ENCODE data around the gene NMNAT3.
"Not testable (repeated sequence)": the region's sequence is repeated elsewhere in the genome, so short reads cannot be mapped to it uniquely, and the experiment has no call there.

The NMNAT3 gene

DNA sequence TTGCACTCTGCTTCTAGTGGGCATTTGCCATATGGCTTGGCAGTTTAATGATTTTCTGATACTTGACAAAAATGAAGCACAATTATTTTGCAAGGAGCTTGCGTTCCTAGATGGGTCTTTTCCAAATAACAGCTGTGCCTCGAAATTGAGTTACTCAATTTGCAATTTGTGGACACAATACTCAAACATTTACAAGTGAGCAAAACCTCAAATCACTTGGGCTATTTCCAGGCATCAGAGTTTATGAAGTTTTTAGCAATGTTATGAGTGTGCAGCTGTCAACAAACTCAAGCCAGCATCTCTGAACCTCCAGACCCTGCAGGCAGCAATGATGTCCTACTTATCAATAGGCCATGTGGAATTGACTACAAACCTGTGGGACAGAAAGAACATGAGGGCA lies 41.3 kb downstream of the NMNAT3 start:
- no peak for DNase-seq (ENCODE audit: low spot score)

DNA sequence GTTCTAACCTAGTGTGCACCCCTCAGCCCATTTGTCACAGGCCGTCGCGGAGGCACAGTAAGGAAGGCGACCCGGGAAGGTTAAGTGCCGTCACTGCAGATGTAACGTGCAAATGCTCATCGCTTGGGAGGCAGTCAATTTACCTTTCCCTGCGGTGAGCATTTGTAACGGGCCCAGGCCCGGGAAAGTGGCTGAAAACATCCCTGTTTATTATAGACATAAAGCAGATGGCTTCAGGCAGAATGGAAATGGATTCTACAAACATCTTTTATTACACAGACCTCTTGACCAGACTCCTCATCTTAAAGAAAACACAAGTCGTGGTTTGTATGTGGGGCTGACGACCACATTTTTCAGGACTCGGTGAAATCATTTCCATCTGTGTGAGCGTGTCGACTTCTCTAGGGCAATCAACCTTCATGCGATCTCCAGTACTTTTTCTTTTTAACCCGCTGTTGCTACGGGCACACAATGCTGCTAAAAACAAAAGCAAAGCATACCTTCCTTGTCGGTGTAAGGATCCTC lies 43.6 kb downstream of the NMNAT3 start:
- no peak for DNase-seq (ENCODE audit: low spot score)

DNA sequence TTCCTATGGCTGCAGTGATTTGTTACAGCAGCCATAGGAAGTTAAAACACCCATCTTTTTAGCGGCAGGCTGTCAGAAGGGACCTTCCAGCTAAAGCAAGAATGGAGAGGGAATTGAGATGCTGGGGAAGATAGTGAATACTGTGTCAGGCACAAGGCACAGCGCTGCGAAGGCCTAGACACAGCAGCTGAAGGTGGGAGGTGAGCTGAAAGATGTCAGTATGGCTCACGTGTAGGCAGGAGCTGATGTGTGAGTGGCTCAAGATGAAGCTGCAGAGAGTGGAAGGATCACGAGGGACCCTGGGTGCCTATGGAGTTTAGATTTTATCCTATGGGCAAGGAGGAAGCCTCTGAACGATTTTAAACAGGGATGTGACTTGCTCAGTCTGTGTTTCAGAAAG lies 44.3 kb downstream of the NMNAT3 start:
- no peak for DNase-seq (ENCODE audit: low spot score)

DNA sequence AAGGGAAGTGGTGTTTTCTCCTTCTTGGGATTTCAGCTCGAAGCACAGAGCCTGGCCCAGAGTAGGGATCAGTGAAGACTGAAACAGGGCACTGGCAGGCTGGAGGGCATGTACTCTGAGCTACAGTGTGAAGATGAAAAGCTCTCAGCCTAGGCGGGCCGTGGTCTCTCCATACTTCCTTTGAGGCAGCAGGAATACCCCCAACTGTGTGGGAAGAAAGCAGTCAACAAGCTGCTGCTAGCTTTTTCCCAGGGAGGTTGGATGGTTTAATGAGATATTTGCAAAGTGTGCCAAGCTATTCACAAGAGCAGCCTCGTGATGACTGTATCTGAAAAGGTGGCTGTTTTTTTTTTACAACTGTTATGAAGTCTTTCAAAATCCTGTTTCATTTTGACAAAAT lies 47.2 kb downstream of the NMNAT3 start:
- DNase-seq (ENCODE audit: low spot score), result no peak

DNA sequence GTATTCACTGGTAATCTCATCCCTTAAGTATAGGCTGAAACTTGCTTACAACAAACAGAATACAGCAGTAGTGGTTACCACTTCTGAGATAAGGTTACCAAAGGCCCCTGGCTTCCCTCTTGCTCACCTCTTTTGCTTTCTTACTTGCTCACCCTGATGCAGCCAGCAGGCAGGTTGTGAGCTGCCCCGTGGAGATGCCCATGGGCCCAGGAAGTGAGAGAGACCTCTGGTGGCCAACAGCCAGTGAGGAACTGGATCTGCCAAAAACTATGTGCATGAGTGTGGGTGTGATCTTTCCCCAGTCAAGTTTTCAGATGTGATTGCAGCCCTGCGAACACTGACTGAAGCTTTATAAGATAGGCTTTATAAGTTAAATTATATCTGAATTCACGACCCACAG lies 48.7 kb downstream of the NMNAT3 start:
- DNase-seq (ENCODE audit: low spot score), result no peak

DNA sequence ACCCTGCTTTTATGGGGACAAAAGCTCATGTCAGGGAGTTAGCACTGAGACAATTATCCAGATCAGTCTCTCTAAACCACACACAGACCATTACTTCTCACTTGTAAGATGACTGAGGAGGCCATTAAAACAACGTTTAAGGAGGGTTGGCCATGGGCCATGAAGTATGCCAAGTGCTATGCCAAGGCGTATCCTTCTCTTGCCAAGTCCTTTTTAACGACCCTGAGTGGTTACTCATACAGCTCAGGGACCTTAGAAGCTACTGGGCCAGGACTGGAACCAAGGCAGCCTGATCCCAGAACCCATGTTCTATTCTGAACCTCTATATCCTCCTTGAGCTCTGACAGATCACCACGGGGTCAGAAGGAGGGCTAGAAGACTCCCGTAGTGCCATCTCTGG lies 50.0 kb downstream of the NMNAT3 start:
- DNase-seq (ENCODE audit: low spot score), result no peak

DNA sequence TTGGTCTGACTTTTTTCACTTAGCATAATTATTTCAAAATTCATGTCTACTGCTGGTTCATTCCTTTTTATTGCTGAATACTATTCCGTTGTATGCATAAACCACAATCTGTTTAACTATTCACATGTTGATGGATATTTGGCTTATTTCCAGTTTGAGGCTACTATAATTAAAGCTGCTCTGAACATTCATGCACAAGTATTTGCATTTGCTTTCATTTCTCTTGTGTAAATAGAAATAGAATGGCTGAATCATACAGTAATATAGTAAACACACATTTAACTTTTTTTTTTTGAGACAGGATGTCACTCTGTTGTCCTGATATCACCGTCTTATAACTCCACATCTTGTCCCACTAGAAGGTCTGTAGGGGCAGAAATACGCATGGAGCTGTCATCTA lies 57.3 kb downstream of the NMNAT3 start:
- no peak for DNase-seq (ENCODE audit: low spot score)

DNA sequence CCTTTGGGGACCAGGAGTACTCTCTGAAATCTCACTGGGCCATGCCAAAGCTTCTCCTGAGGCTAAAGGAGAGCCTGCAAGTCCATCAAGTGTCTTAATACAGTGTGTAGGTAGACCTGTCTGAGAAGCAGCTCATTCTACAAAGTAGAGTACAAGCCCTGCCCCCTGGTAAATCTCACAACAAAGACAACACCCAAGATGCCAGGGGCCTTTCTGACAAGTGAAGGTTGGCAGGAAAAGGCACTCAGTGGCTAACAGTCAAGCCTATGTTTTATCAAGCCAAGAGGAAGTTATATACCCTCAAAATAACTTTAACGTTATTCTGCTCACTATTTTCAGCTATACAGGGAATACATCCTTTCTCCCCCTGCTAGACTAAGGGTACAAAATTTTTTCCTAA lies 58.3 kb downstream of the NMNAT3 start:
- no peak for DNase-seq (ENCODE audit: low spot score)

DNA sequence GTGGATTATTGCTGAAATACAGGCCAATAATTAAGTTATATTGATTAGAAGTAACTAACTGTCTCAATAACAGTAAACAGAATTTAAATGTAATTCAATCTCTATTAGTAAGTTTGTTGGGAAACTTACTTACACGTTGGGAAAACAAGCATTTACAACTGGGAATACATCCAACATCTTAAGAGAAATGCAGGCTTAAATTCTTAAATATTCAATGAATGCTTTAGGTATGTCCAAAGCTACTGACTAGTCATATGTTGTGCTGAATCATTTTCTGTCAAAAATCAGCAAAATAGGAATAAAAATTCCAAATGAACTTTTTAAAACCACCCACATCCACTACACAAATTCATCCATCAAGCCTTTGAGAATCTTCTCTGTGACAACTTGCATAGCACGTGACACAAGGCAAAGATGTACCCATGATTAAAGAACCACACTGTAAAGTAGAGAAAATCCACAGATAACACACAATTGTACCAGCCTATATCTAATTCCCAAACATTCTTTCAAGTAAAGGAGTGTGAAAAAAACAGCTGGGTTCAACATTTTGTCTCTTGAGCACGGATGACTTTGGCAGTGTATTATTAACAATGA lies 60.0 kb downstream of the NMNAT3 start:
- DNase-seq (ENCODE audit: low spot score), result no peak

DNA sequence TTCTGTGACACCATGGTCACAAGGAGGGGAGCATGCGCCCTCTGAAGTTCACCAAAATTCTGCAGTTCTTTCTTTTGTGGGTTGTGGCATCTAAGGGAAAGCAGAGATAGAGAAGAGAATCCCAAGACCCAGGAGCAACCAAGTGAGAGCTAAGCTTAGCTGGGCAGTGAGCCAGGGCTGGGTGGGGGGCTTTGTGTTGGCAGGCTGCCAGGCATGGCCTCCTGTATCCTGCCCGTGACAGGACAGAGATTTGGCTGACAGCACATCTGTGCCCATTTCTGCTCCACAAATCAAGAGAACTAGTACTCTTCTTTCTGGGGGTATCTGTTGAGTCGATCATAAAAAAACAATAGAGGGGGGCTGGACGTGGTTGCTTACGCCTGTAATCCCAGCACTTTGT lies 66.2 kb downstream of the NMNAT3 start:
- no peak for DNase-seq (ENCODE audit: low spot score)

DNA sequence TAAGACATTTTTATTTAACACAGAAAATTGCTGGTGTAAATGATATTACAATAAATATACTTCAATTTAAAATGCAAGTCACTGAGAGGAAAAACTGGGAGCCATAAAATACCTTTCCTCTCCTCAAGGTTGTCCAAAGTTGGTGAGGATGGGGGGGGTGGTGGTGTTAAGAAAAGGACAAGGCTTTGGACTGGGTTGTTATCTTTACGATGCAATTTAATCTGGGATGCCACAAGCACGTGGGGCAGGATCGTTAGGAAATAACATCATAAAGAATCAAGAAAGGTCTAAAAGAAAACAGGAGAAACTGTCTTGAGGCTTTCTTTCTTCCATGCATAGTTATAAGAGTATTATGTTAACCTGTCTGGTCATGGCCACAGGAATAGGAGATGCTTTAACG lies 66.9 kb downstream of the NMNAT3 start:
- DNase-seq (ENCODE audit: low spot score), result no peak

DNA sequence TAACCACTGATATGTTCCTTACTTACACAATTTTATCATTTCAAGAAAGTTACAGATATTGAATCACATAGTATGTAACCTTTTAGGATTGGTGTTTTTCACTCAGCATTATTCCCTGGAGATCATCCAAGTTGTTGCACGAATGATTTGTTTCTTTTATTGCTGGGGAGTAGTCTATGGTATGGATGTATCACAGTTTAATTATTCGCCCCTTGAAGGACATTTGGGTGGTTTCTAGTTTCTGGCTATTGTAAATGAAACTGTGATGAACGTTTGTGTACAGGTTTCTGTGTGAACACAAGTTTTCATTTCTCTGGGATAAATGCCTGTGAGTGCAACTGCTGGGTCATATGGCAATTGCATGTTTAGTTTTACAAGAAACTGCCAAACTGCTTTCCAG lies 68.8 kb downstream of the NMNAT3 start:
- no peak for DNase-seq (ENCODE audit: low spot score)

DNA sequence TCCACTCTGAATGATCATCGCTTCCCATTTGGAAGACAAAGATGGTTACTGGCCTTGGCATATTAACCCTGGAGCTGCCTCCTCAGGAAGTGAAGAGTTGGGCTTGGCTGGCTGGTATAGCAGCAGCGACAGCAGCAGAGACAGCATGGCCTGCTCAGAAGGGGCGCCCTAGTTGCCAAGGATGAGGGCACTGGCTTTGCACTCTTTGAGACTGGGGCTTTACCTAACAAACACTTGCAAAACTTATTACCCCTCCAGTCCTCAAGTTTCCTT lies 69.7 kb downstream of the NMNAT3 start:
- DNase-seq (ENCODE audit: low spot score), result no peak

DNA sequence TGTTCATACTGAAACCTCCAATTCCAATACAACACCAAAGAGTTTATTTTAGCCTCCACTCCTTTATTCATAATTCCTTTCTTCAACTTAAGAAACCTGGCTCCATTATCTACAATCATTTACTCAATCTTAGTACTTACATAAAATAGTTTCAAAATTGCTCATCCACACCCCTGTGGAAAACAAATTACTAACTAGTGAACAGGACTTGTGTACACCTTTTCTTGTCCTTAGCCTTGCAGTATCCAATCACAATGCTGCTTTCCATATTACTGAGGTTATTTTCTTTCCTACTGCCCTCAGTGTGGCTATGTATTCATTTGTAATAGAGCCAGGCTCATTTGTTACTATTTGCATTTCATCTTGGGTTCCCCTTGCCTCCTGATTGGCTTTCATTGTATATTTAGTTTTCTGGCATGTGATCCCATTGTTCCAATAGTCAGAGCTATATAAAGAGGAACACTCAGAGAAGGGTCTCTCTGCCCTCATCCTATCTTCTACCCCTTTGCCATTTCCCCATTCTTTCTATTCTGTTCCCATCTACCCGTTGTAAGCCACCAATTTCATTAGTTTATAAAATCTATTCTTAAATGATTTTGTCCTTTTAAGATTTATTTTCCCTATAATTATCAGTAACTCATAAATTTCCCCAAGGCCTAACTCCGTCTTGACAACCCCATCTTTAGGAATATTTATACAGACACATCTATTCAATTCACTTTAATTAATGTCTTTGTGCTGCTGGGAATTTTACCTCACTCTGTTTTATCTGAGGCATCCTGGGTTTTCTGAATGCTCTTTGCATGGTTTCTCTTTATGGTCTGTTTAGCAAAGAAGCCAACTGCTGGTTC lies 70.3 kb downstream of the NMNAT3 start:
- DNase-seq (ENCODE audit: low spot score), result no peak

DNA sequence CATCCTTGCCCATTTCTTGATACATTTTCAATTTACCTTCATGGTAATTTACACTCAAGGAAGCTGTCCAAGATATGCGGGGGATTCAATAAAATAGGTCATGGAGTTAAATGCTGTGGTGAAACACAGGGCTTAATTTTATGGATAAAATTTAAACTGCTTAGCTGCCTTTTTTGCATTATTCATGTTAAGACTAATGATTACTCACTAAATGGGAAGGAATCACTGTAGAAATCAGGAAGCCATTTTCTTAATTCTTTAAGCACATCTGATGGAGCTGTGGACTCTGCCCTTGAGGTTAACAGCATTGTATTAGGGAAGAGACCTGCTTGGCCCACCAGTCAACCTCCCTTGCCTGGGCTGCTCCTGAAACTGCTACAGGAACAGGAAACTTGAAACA lies 75.8 kb downstream of the NMNAT3 start:
- DNase-seq (ENCODE audit: low spot score), result no peak

DNA sequence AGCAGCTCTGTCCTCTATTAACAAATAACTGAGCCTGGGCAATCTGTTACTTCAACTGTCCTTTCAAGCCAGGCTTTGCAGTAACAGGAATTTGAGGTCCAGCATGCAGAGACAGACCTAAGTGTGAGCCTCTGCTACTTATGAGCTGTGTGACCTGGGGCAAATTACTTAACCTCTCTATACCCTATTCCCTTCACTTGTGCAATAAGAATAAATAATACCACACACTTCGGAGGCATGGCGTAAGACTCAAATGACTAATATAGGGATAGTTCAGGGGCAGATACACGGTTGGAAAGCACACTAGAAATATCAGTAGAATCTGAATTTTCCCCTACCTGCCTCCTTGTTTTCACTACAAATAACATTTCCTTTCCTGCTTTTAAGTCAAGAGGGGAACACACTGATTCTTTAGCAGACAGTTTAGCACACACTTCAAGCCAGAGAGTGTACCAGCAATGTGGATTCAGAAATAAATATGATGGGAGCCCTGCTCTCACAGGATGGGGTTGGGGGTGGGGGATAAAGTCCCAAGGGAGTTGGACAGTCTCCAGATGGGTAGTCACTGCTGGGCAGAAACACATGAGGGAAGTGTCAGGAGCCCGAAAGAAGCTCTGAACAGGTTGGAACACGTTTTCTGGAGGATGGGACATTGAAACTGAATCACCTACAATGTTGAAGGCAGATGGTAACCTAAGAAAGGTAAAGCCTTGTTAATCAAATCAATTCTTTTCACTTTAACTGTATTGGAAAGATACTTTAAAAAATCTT lies 76.4 kb downstream of the NMNAT3 start:
- DNase-seq (ENCODE audit: low spot score), result no peak

DNA sequence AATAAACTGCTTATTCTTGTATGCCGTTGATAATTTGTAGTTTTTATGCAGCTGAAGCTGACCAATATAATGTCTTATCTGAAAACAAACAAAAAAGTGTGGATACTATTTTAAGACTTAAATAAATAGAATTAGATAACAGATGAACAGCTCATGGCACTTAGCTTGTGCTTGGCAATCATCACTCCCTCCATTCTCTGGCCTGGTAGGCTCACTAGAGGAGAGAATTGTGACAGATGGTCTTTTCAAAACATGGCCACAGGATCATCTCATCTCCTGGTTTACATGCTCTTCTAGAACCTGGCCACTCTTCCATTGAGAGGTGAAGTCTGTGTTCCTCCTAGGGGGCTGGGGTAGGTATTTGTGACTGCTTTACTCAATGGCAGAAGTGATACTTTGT lies 79.8 kb downstream of the NMNAT3 start:
- DNase-seq (ENCODE audit: low spot score), result no peak

DNA sequence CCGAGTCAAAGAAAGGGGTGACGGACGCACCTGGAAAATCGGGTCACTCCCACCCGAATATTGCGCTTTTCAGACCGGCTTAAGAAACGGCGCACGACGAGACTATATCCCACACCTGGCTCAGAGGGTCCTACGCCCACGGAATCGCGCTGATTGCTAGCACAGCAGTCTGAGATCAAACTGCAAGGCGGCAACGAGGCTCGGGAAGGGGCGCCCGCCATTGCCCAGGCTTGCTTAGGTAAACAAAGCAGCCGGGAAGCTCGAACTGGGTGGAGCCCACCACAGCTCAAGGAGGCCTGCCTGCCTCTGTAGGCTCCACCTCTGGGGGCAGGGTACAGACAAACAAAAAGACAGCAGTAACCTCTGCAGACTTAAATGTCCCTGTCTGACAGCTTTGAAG lies 86.6 kb downstream of the NMNAT3 start:
- not testable (repeated sequence) for DNase-seq (ENCODE audit: low spot score)

DNA sequence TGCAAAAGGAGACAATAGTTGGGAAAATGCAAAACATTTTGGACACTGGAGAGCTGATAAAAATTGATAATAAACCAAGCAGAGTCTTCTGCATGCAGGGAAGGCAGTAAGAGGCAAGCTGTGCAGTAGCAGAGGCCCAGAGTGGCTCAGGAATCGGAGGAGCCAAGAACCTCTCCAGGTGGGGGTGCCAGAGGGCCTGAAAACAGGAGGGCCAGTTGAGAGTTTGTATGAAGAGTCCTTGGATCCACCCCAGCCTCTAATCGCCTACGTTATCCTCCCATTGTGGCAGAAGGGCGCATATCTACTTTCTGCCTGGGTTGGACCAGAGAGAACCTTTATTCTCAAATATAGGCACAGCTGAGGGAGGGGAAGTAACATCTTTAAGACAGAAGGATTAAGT lies 89.3 kb downstream of the NMNAT3 start:
- DNase-seq (ENCODE audit: low spot score), result no peak

DNA sequence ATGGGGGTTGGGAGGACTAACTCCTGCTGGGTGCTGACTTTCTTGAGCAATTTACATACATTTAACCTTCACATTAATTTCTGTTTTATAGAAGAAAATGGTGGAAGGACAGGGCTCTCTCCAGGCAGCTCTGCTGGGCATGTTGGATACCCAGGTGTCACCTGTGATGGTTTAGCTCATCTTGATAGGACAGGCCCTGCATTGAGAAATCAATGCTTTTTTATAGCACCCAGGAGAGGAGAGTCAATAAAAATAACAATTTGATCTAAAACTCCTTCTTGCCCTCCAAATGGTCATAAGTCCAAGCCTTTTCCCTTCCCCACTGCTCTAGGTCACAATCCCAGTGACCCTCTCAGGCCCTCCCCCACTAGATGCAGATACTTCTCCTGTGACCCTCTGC lies 90.0 kb downstream of the NMNAT3 start:
- no peak for DNase-seq (ENCODE audit: low spot score)

DNA sequence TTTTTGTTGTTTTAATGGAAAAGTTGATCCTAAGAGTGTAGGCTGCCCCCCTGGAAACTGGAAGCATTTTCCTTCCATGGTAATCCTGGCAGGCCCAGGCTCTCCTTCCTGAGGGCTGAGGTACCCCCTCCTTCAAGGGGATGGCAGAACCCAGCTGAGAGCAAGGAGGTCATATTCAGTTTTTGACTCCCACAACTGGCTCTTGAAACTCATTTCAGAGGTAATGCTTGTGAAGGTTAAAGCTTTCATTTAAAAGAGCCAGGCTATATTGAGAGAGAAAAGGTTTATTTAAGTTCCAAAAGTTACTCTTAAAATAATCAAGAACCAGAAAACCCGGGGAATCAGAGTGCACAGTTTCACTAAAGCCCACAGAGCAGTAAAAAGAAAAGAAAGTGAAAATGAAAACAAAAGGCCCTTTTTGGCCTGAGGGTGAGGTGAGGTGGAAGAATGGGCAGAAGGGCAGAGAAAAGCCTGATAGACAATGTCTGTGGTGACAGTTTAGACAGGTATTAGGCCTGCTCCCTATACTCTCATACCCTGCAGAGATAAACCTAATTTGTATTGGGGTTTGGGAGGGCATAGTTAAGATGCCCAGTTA lies 91.3 kb downstream of the NMNAT3 start:
- DNase-seq (ENCODE audit: low spot score), result no peak

DNA sequence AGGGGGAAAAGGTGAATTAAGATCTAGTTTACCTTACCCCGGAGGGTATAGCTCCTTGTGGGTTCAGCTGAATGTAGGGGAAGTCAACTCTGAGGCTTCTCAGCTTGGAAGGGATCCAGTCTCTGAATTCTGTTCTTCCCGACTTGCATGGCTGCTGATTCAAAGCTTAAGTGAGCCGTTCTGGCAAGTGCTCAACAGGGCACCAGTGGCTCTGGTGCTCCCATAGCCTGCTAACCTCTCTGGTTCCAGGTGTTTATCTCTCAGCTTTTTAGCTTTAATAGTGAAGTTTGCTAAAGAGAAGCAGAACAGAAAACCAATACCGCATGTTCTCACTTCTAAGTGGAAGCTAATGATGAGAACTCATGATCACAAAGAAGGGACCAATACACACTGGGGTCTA lies 92.0 kb downstream of the NMNAT3 start:
- peak; percentile 9 for DNase-seq (ENCODE audit: low spot score)

DNA sequence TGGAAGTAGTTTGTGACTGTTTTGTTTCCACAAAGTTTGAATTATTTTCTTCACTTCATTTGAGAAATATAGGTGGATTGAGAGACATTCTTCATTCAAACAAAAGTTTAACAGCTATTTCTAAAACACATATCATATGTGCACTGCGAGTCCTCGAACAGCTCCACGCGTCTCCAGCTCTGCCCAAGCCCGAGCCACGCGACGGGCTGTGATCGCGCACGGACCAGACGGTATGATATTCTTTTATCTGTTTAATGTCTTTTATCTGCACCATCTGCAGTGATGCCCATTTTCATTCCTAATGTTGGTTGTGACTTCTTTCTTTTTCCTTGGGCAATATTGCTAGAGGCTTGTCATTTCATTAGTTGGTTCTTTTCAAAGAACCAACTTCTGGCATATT lies 94.1 kb downstream of the NMNAT3 start:
- DNase-seq (ENCODE audit: low spot score), result not testable (repeated sequence)

Measured in pons (tissue), 1 donor.